ENCODE results near the gene NPFFR1.

Gene NPFFR1

DNA sequence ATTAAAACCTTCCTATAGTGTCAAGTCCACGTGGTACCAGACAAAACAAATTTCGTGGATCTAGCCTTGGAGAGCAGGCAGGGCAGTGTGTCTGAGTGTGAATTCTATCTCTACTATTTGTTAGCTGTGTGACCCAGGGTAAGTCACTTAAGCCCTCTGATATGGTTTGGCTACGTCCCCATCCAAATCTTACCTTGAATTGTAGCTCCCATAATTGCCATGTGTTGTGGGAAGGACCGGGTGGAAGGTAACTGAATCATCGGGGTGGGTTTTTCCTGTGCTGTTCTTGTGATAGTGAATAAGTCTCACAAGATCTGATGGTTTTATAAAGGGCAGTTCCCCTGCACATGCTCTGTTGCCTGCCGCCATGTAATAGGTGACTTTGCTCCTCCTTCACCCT is 2.8 kb upstream of the NPFFR1 start:
- no peaks in the 10 kb centered on the region for H3K36me3 Mint-ChIP-seq (ENCODE audit: low read depth)
- no peaks in the 10 kb centered on the region for H3K9me3 Mint-ChIP-seq
- peaks cover 72% of the 10 kb centered on the region for H3K27me3 Mint-ChIP-seq
- no peak overlapping the region for H3K27ac Mint-ChIP-seq
- no peak overlapping the region for H3K4me3 Mint-ChIP-seq
- intact Hi-C loops (cut with micrococcal nuclease), result no loop called here
- peaks cover 35% of the 10 kb centered on the region for H3K4me1 Mint-ChIP-seq (ENCODE audit: low read depth)

DNA sequence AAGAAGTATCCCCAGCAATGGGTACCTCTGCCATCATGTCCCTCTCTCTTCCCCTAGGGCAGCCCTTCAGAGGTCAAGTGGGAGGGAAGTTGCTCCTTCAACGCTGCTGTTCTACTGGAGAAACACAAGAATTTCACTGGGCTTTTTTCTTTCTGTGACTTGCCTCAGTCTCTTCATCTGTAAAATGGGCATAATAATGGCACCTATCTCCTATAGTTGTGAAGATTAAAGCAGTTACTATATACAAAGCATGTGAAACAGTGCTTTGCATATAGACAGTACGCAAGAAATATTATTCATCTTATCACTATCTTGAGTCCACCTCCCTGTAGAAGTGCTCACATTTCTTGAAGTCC is 1.6 kb upstream of the NPFFR1 start:
- Mint-ChIP-seq H3K4me3 (no peak overlapping the region), H3K27me3 (peaks cover 72% of the 10 kb centered on the region), H3K36me3 (ENCODE audit: low read depth) (no peaks in the 10 kb centered on the region), H3K9me3 (no peaks in the 10 kb centered on the region), H3K4me1 (ENCODE audit: low read depth) (peaks cover 46% of the 10 kb centered on the region), H3K27ac (no peak overlapping the region)
- intact Hi-C loops (cut with micrococcal nuclease), result no loop called here

- peaks cover 67% of the 10 kb centered on the region for H3K27me3 Mint-ChIP-seq
- no peaks in the 10 kb centered on the region for H3K9me3 Mint-ChIP-seq
- no peak overlapping the region for H3K27ac Mint-ChIP-seq
- H3K36me3 Mint-ChIP-seq (ENCODE audit: low read depth), result no peaks in the 10 kb centered on the region
- intact Hi-C loops (cut with micrococcal nuclease), result loop anchor here (5.0 kb wide), 1 partner anchor 67 kb away; no protein-coding TSS in a partner anchor
- H3K4me3 Mint-ChIP-seq, result no peak overlapping the region
- H3K4me1 Mint-ChIP-seq (ENCODE audit: low read depth), result peaks cover 52% of the 10 kb centered on the region
These were observed 1.0 kb upstream of the NPFFR1 start for GRCh38 chr10:70284542-70285475.

GRCh38 chr10:70283071-70283444 is 746 bp downstream of the NPFFR1 start:
- Mint-ChIP-seq H3K4me3 (no peak overlapping the region), H3K36me3 (ENCODE audit: low read depth) (no peaks in the 10 kb centered on the region), H3K27ac (no peak overlapping the region), H3K27me3 (peaks cover 58% of the 10 kb centered on the region), H3K9me3 (no peaks in the 10 kb centered on the region), H3K4me1 (ENCODE audit: low read depth) (peaks cover 55% of the 10 kb centered on the region)
- intact Hi-C loops (cut with micrococcal nuclease), result loop anchor here (5.0 kb wide), 1 partner anchor 69 kb away; no protein-coding TSS in a partner anchor

- Mint-ChIP-seq H3K36me3 (ENCODE audit: low read depth) (no peaks in the 10 kb centered on the region), H3K4me1 (ENCODE audit: low read depth) (peaks cover 65% of the 10 kb centered on the region), H3K9me3 (no peaks in the 10 kb centered on the region), H3K4me3 (no peak overlapping the region), H3K27ac (no peak overlapping the region), H3K27me3 (peaks cover 57% of the 10 kb centered on the region)
- intact Hi-C loops (cut with micrococcal nuclease), result loop anchor here (5.0 kb wide), 1 partner anchor 71 kb away; no protein-coding TSS in a partner anchor
These were observed 2.2 kb downstream of the NPFFR1 start for GRCh38 chr10:70281609-70282008.

GRCh38 chr10:70280099-70280498 is 3.7 kb downstream of the NPFFR1 start:
- Mint-ChIP-seq H3K9me3 (no peaks in the 10 kb centered on the region), H3K36me3 (ENCODE audit: low read depth) (no peaks in the 10 kb centered on the region), H3K4me3 (no peak overlapping the region), H3K27me3 (peaks cover 59% of the 10 kb centered on the region), H3K27ac (no peak overlapping the region), H3K4me1 (ENCODE audit: low read depth) (peaks cover 59% of the 10 kb centered on the region)
- intact Hi-C loops (cut with micrococcal nuclease), result loop anchor here (5.0 kb wide), 1 partner anchor 72 kb away; no protein-coding TSS in a partner anchor

DNA sequence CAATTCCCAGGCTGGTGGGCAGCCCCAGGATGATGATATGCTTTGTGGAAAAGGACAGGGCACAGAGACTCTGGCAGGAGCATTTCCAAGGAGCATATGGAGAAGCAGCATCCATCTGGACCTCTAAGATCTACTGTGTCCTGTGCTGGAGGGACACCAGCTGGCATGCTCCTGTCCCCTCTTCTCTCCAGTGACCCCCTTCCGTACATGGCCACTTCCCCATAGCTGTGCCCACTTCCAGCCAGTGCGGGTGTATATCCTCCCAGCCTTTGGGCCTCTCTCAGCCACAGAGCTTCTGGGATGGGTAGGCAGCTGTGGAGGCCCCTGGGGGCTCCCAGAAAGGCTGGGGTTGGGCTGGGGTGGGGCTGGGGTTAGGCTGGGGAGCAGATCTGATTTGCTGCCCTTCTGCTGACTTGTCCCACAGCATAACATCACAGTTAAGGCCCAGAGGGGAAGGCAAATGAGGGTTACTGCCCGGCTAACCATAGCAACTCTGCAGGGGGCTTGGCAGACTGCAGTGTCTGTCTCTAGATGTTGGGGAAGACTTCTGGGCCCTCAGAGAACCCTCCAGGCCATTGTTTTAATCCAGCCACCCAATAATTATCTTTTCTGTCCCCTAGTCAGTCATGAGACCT is 6.3 kb downstream of the NPFFR1 start:
- Mint-ChIP-seq H3K9me3 (no peaks in the 10 kb centered on the region), H3K27ac (no peak overlapping the region), H3K4me1 (ENCODE audit: low read depth) (peaks cover 62% of the 10 kb centered on the region), H3K4me3 (no peak overlapping the region), H3K27me3 (peaks cover 39% of the 10 kb centered on the region), H3K36me3 (ENCODE audit: low read depth) (no peaks in the 10 kb centered on the region)
- intact Hi-C loops (cut with micrococcal nuclease), result no loop called here

DNA sequence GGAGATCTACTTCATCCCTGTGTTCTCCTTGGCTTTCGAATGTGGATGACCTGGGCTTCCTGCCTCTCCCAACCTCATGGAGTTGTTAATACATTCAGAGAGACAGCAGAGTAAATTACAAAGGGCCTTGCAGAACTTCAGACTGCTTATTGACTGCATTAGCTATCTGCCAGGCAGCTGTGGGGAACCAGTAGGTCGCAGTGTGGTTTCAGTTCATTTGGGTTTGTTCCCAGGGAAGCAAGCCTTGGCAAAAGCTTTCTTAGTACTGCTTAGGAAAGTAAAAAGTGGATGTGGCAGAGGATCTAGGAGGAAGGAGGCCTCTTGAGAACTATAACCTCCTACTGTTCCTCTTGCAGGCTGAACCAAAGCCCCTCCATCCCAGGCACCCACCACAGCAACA is 9.2 kb downstream of the NPFFR1 start:
- Mint-ChIP-seq H3K9me3 (no peaks in the 10 kb centered on the region), H3K4me3 (no peak overlapping the region), H3K36me3 (ENCODE audit: low read depth) (no peaks in the 10 kb centered on the region), H3K27ac (no peak overlapping the region), H3K27me3 (peaks cover 42% of the 10 kb centered on the region), H3K4me1 (ENCODE audit: low read depth) (peaks cover 43% of the 10 kb centered on the region)
- intact Hi-C loops (cut with micrococcal nuclease), result loop anchor here (5.0 kb wide), 1 partner anchor 52 kb away; no protein-coding TSS in a partner anchor

DNA sequence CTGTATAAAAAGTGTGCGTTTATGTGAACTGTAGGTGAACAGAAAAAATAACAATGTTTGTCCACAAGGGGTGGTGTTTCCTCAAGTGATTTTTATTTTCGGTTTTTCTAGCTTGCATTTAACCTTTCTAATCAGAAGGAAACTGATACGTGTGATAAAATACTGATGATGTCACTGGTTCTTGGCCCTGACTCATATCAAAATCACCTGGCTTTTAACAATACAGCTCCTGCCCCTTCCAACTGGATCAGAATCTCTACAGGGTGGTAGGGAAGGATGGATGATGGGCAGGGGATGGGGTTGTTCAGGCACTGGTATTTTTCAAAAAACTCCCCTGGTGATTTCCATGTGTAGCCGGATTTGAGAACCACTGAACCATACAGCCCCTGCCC is 10.9 kb downstream of the NPFFR1 start:
- Mint-ChIP-seq H3K27ac (no peak overlapping the region), H3K27me3 (peaks cover 49% of the 10 kb centered on the region), H3K4me3 (no peak overlapping the region), H3K36me3 (ENCODE audit: low read depth) (no peaks in the 10 kb centered on the region), H3K4me1 (ENCODE audit: low read depth) (peaks cover 40% of the 10 kb centered on the region), H3K9me3 (no peaks in the 10 kb centered on the region)
- intact Hi-C loops (cut with micrococcal nuclease), result loop anchor here (5.0 kb wide), 1 partner anchor 51 kb away; no protein-coding TSS in a partner anchor

- peaks cover 39% of the 10 kb centered on the region for H3K4me1 Mint-ChIP-seq (ENCODE audit: low read depth)
- no peaks in the 10 kb centered on the region for H3K36me3 Mint-ChIP-seq (ENCODE audit: low read depth)
- H3K27ac Mint-ChIP-seq, result no peak overlapping the region
- H3K27me3 Mint-ChIP-seq, result peaks cover 45% of the 10 kb centered on the region
- no peak overlapping the region for H3K4me3 Mint-ChIP-seq
- no peaks in the 10 kb centered on the region for H3K9me3 Mint-ChIP-seq
- intact Hi-C loops (cut with micrococcal nuclease), result loop anchor here (5.0 kb wide), 1 partner anchor 50 kb away; no protein-coding TSS in a partner anchor
These were observed 11.5 kb downstream of the NPFFR1 start for GRCh38 chr10:70271996-70272924.

GRCh38 chr10:70270952-70271351 is 12.9 kb downstream of the NPFFR1 start:
- intact Hi-C loops (cut with micrococcal nuclease), result loop anchor here (5.0 kb wide), 1 partner anchor 49 kb away; no protein-coding TSS in a partner anchor
- Mint-ChIP-seq H3K4me3 (no peak overlapping the region), H3K4me1 (ENCODE audit: low read depth) (peaks cover 47% of the 10 kb centered on the region), H3K27ac (no peak overlapping the region), H3K9me3 (no peaks in the 10 kb centered on the region), H3K36me3 (ENCODE audit: low read depth) (no peaks in the 10 kb centered on the region), H3K27me3 (peaks cover 44% of the 10 kb centered on the region)

DNA sequence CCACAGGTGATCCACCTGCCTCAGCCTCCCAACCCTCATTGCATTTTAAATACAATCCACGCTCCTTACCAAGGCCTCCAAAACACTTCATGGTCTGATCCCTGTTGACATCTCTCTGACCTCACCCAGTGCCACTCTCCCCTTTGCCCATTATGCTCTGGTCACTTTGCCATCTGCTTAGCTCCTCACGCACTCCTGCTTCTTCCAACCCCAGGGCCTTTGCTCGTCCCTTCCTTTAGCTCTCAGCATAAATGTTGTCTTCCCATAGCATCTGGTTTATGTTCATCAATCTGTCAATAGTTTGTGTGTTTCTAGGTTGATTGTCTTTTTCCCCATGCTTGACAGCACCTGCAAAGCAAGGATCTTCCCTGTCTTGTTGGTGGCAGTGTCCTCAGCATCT is 14.1 kb downstream of the NPFFR1 start:
- Mint-ChIP-seq H3K36me3 (ENCODE audit: low read depth) (no peaks in the 10 kb centered on the region), H3K9me3 (no peaks in the 10 kb centered on the region), H3K27me3 (peaks cover 54% of the 10 kb centered on the region), H3K4me3 (no peak overlapping the region), H3K4me1 (ENCODE audit: low read depth) (peaks cover 42% of the 10 kb centered on the region), H3K27ac (no peak overlapping the region)
- intact Hi-C loops (cut with micrococcal nuclease), result loop anchor here (5.0 kb wide), 2 partner anchors 47 to 93 kb away; no protein-coding TSS in a partner anchor

DNA sequence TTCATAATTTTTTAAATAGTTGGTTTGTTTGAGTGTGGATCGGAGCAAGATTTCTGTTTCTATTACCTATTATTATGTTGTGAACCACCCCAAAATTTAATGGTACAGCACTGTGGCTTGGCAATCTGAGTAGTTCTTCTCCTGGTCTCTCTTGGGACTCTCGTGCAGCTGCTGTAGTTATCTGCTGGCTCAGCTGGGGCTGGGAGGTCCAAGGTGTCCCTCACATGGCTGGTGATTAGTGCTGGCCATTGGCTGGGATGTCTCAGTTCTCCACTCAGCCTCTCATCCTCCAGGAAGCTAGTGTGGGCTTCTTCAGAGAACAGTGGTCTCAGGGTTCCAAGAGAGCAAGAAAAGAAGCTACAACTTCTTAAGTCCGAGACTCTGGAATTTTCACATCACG is 15.4 kb downstream of the NPFFR1 start:
- H3K9me3 Mint-ChIP-seq, result no peaks in the 10 kb centered on the region
- H3K36me3 Mint-ChIP-seq (ENCODE audit: low read depth), result no peaks in the 10 kb centered on the region
- no peak overlapping the region for H3K27ac Mint-ChIP-seq
- peaks cover 32% of the 10 kb centered on the region for H3K4me1 Mint-ChIP-seq (ENCODE audit: low read depth)
- H3K4me3 Mint-ChIP-seq, result no peak overlapping the region
- intact Hi-C loops (cut with micrococcal nuclease), result loop anchor here (5.0 kb wide), 1 partner anchor 94 kb away; no protein-coding TSS in a partner anchor
- H3K27me3 Mint-ChIP-seq, result peaks cover 65% of the 10 kb centered on the region

Data from dendritic cell treated with granulocyte-macrophage colony-stimulating factor and Interleukin-4, amounts not matched to agents 40 ng/mL and 50 ng/mL, for 4 days (primary cell).